ENCODE measurements around the gene BBS2.

Gene BBS2

GRCh38 chr16:56470666-56471065, 49.2 kb downstream of the BBS2 start:
- DNase-seq, result no peak

GRCh38 chr16:56470232-56470631, 49.6 kb downstream of the BBS2 start:
- DNase-seq, result no peak

GRCh38 chr16:56469748-56470147, 50.1 kb downstream of the BBS2 start:
- no peak for DNase-seq

- DNase-seq, result no peak
Observed at GRCh38 chr16:56468800-56469199, 51.0 kb downstream of the BBS2 start.

GRCh38 chr16:56466344-56466743, 53.5 kb downstream of the BBS2 start:
- no peak for DNase-seq

GRCh38 chr16:56463153-56463552, 56.7 kb downstream of the BBS2 start:
- no peak for DNase-seq

- no peak for DNase-seq
Observed at GRCh38 chr16:56462064-56462796, 57.6 kb downstream of the BBS2 start.

- no peak for DNase-seq
Observed at GRCh38 chr16:56460101-56460500, 59.7 kb downstream of the BBS2 start.

GRCh38 chr16:56457927-56458470, 61.8 kb downstream of the BBS2 start:
- no peak for DNase-seq

GRCh38 chr16:56451753-56452689, 67.8 kb downstream of the BBS2 start:
- DNase-seq, result no peak

- peak; percentile 86 for DNase-seq
Observed at GRCh38 chr16:56450986-56451752, 68.7 kb downstream of the BBS2 start, which contains the start of the genes NUDT21 and OGFOD1. NUDT21 (minus strand) TSS chr16:56451332; CDS start chr16:56451202, 130 bp downstream. OGFOD1 (plus strand) TSS chr16:56451554; CDS start chr16:56451613, 59 bp downstream.

GRCh38 chr16:56450275-56450985, 69.4 kb downstream of the BBS2 start:
- DNase-seq, result no peak

GRCh38 chr16:56448005-56448404, 71.8 kb downstream of the BBS2 start:
- no peak for DNase-seq

- DNase-seq, result no peak
Observed at GRCh38 chr16:56447286-56447685, 72.5 kb downstream of the BBS2 start.

GRCh38 chr16:56438038-56438437, 81.8 kb downstream of the BBS2 start:
- DNase-seq, result no peak

GRCh38 chr16:56436258-56436657, 83.6 kb downstream of the BBS2 start:
- no peak for DNase-seq
